ENCODE results near the gene FIBP.

FIBP gene

GRCh38 chr11:65862191-65862735, 26.0 kb downstream of the FIBP start:
- no peak for ATAC-seq (ENCODE audit: low read depth)
- Histone ChIP-seq H3K4me3 (ENCODE audit: severe bottlenecking) (no peak overlapping the region), H3K36me3 (ENCODE audit: low read depth) (peaks cover 63% of the 10 kb centered on the region), H3K9me3 (ENCODE audit: severe bottlenecking) (no peaks in the 10 kb centered on the region), H3K27ac (ENCODE audit: poor library complexity, severe bottlenecking) (peak overlapping the region; percentile 91), H3K4me1 (ENCODE audit: insufficient read depth, poor library complexity, severe bottlenecking) (no peaks in the 10 kb centered on the region), H3K27me3 (ENCODE audit: insufficient read depth, poor library complexity, severe bottlenecking) (no peaks in the 10 kb centered on the region)
- DNase-seq (ENCODE audit: low spot score) = peak; percentile 47
- TF ChIP-seq CTCF (IDR thresholded peaks at IDR 0.05; ENCODE audit: poor library complexity, severe bottlenecking) = no peak

GRCh38 chr11:65861533-65862183, 26.6 kb downstream of the FIBP start:
- H3K36me3 ChIP-seq (ENCODE audit: low read depth) = peaks cover 63% of the 10 kb centered on the region
- ATAC-seq (ENCODE audit: low read depth) (no peak), DNase-seq (ENCODE audit: low spot score) (peak; percentile 47)
- no peaks in the 10 kb centered on the region for H3K4me1 ChIP-seq (ENCODE audit: insufficient read depth, poor library complexity, severe bottlenecking)
- H3K9me3 ChIP-seq (ENCODE audit: severe bottlenecking) = no peaks in the 10 kb centered on the region
- H3K27ac ChIP-seq (ENCODE audit: poor library complexity, severe bottlenecking) = peak overlapping the region; percentile 91
- no peak for TF ChIP-seq CTCF (IDR thresholded peaks at IDR 0.05; ENCODE audit: poor library complexity, severe bottlenecking)
- H3K4me3 ChIP-seq (ENCODE audit: severe bottlenecking) = peak overlapping the region; percentile 97
- no peaks in the 10 kb centered on the region for H3K27me3 ChIP-seq (ENCODE audit: insufficient read depth, poor library complexity, severe bottlenecking)

- Histone ChIP-seq H3K27me3 (ENCODE audit: insufficient read depth, poor library complexity, severe bottlenecking) (no peaks in the 10 kb centered on the region), H3K27ac (ENCODE audit: poor library complexity, severe bottlenecking) (peak overlapping the region; percentile 91), H3K36me3 (ENCODE audit: low read depth) (peaks cover 63% of the 10 kb centered on the region), H3K4me3 (ENCODE audit: severe bottlenecking) (peak overlapping the region; percentile 97), H3K4me1 (ENCODE audit: insufficient read depth, poor library complexity, severe bottlenecking) (no peaks in the 10 kb centered on the region), H3K9me3 (ENCODE audit: severe bottlenecking) (no peaks in the 10 kb centered on the region)
- no peak for TF ChIP-seq CTCF (IDR thresholded peaks at IDR 0.05; ENCODE audit: poor library complexity, severe bottlenecking)
- ATAC-seq (ENCODE audit: low read depth) (no peak), DNase-seq (ENCODE audit: low spot score) (peak; percentile 49)
These were observed 27.1 kb downstream of the FIBP start for GRCh38 chr11:65861165-65861505.

- H3K36me3 ChIP-seq (ENCODE audit: low read depth) = peaks cover 63% of the 10 kb centered on the region
These were observed 27.8 kb downstream of the FIBP start, which contains the start of gene MUS81 for GRCh38 chr11:65860278-65861164. TSS of gene MUS81 (plus strand) at chr11:65860433. CDS start at chr11:65860754, 321 bp downstream.

More at GRCh38 chr11:65860278-65861164, 27.8 kb downstream of the FIBP start, which contains the start of gene MUS81:
- ATAC-seq (ENCODE audit: low read depth) (peak; percentile 49), DNase-seq (ENCODE audit: low spot score) (peak; percentile 98)
- Histone ChIP-seq H3K4me3 (ENCODE audit: severe bottlenecking) (peak within 1 kb of the TSS; percentile 97), H3K27ac (ENCODE audit: poor library complexity, severe bottlenecking) (peak within 1 kb of the TSS; percentile 91), H3K9me3 (ENCODE audit: severe bottlenecking) (no peaks in the 10 kb centered on the region), H3K4me1 (ENCODE audit: insufficient read depth, poor library complexity, severe bottlenecking) (no peaks in the 10 kb centered on the region), H3K27me3 (ENCODE audit: insufficient read depth, poor library complexity, severe bottlenecking) (no peaks in the 10 kb centered on the region)
- TF ChIP-seq CTCF (IDR thresholded peaks at IDR 0.05; ENCODE audit: poor library complexity, severe bottlenecking) = peak; percentile 95
